NOMO-1 treated with DMSO at 0.1 percent for 48 hours (cell line): ENCODE results near the gene CASZ1.

Experiments
- DNase-seq: peaks from one replicate; lab custom pipeline; 2025; ENCODE audit not compliant: unreplicated experiment; lab: John Stamatoyannopoulos, UW

CASZ1 gene

DNA sequence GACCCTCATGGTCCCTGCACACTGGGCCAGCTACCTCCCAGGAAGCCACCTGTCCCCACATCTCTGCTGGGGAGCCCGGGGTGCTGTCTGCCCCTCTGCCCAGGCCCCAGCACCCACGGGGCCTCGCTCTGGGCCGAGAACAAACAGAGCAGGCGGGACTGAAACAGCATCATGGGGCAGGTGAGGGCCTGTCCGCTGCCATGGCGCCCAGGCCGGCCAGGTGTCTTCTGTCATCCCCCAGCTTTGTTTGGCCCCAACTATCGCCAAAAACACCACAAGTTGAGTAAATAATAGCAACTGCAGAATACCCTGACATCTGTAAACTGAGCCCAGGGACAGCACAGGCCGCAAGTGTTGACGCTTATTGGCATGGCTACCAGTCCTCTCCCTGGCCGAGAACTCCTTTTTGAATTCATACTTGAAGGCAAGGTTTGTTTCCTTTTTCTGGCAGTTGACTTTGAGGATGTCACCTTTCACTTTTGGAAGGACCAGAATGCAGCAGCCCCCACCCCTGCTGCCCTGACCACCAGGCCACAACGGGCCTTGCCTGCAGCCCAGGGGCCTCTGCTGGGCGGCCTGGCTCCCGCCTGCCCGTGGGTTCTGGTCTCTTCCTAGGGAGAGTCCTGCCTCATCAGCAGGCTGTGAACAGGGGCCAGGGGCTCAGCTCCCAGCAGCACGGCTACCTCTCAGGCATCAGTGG lies 152.7 kb downstream of the CASZ1 start:
- DNase-seq, result no peak

DNA sequence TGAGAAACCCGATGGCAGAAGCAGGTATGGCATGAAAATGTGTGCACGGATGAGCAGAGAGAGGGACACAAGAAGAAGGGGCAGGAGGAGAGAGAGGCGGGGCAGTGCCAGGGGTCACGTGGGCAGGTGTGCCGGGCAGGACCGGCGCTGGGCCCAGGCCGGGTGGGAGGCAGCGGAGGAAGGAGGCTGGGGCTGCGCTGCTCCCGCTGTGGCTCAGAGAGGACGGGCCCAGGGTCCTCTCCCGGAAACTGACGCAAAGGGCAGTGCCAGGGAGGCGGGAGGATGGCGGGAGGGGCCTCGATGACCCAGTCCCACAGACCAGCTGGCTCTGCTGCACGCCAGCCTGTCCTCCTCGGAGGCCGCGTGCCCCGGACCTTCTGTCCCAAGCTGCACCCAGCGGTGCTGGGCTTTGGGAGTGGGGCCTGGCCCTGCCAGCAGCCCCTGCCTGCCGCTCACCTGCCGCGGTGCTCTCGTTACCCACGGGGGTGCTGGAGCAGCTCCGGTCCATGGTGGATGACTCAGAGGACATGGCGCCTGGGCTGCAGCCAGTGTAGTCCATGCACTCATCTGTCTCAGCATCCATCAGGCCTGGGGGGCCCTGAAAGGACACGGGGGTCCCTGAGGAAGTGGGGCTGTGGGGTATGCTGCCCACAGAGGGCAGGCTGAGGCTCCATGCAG lies 153.9 kb downstream of the CASZ1 start:
- DNase-seq, result no peak

DNA sequence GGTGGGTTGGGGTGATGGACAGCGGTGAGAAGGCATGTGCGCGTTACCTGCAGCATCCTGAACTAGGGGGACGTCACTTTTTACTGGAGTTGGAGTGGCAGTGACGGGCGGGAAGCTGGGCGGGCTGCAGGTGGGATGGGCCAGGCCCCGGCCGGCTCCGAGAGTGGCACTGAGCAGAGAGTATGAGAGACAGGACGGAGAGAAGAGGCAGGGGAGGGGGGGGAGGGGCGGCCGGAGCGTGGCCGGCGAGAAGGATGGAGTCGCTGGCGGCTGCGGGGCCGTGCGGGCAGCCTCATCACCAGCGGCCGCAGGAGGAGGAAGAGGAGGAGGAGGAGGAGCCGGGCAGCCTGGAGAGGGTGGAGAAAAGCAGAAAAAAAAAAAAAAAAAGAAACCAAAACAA lies 154.5 kb downstream of the CASZ1 start:
- DNase-seq, result no peak

DNA sequence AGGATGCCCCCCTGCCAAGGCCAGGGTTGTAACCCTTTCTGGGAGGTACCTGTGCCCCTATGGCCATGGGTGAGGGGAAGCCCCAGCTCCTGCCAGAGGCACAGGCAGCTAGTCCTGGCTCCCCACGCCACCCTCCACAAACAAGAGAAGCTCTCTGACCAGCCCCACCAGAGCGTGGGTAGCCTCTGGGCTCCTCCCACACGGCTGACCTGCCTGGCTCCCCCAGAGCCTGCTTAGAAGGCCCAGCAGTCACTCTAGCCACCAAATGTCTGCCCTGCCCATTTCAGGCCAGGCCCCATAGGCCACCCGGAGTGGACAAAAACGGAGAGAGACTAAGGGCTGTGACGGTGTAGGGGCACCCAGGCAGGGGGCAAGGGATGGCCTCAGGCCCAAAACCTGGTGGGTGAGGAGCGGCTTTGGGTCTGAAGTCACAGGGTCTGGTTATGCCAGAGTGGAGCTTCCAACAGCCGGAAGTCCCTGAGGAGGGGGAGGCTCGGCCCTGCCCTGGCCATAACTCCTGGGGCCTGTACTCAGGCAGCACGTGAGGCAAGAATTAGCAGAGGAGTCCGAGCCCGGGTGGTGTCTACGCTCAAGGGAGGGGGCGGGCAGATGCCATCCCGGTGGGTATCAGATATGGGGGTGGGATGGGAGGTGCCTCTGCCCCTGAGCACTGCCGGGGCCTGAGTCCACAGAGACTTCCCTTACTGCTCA lies 155.4 kb downstream of the CASZ1 start:
- no peak for DNase-seq

DNA sequence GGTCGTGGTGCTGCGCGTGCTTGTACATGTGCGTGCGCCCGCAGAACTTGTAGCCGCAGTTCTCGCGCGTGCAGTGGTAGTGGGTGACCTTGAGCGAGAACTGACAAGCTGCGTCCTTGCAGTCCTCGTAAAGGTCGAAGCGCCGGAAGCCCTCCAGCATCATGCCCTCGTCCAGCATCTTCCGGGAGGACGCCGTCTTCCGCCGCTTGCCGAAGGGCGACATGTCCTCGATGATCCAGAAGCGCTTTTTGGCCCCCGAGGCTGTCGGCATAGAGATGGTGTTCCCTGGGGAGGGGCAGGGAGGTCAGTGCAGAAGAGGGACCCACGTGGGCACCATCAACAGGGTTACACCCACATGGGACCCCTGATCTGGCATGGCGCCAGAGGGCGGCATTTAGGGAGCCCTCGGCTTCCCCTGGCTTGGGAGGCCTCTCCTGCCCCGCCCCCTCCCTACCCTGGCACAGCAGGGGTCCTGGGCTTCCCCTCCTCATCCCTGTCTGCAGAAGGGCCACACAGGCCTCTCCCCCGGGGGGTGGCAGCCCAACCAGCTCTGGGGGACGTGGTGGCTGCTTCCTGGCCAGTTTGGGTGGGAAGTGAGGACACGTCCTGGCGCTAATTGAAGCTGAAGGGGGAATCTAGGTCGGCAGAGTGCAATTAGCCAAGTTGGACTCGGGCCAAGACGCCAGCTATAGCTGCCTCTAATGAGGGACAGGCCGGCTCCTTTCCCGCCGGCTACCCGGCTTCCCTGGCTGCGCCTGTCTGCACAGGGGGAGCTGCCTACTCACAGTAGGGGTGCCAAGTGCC lies 156.5 kb downstream of the CASZ1 start:
- no peak for DNase-seq

DNA sequence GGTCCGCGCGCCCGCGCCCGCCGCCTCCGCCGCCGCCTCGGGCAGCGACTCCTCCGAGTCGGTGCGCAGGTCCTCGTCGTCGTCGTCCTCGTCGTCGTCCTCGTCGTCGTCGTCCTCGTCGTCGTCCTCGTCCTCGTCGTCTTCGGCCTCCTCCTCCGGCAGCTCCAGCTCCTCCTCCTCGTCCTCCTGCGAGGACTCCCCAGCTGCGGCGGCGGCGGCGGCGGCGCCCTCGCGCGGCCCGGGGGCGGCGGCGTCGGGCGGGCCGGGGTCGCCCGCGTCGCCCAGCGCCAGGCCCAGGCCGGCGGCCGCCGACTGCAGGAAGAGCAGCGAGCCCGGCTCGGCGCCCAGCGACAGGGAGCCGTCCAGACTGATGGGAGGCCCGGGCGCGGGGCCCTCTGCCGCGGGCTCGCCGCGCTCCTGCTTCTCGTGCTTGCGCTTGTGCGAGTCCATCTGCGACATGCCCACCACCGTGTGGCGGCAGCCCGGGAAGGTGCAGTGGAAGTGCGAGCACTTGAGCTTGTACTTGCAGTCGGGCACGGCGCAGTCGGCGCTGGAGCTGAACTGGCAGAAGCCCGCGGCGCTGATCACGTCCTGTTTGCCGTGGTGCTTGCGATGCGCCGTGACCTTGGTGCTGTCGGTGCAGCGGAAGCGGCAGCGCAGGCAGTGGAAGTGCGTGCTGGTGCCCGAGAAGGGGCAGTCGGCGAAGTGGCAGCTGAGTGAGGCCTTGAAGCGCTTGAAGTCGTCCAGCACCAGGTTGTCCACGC lies 157.3 kb downstream of the CASZ1 start:
- no peak for DNase-seq

DNA sequence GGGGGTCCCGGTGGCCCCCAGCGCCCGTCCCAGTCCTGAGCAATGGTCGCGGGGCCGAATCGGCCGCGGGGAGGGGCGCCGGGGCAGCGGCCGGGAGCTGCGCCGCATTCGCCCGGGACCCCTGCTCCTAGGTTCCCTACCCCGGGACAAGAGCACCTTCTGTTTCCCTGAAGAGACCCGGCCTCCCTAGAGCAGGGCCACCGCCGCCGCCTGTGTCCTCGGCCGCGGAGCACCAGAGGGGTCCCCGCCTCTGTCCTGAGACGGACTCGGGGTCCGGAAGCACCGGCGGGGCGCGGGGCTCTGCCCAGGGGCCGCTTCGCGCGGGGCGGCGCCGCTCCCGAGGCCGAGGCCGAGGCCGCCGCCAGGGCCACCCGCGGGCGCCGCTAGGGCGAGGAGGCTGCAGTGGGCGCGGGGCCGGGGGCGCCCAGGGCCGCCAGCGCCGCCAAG lies 157.9 kb downstream of the CASZ1 start:
- DNase-seq, result no peak

DNA sequence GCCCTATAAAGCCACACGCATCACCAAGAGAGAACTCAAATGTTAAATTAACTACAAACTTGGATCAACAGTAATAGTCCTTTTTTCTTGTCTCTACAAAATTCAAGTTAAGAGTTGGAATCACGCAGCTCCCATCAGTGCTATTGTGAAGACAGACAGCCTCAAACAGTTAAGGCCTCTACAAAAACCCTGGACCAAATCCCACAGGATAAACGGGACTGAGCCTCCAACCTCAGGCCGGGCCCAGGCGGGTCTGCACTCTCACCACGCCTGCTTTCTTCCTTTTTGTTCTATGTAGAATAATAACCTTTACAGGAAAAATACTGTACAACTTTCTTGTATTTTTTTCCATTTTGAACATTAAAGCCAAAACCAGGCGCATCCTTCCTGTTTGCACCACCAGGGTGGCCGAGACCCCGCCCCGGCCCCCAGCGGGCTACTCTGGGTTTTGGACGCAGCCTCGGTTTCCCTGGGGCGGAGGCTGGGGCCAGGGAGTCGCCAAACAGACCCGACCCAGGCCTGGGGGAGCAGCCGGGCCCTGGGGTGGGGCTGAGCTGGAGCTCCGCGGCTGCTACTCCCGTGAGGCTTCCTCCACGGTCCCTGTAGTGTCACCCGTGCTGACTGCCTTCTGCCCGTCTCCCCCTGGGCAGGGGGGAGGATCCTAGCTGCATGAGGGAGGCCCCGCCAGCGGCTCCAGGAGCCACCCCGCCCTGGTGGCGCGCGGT lies 158.4 kb downstream of the CASZ1 start:
- no peak for DNase-seq

DNA sequence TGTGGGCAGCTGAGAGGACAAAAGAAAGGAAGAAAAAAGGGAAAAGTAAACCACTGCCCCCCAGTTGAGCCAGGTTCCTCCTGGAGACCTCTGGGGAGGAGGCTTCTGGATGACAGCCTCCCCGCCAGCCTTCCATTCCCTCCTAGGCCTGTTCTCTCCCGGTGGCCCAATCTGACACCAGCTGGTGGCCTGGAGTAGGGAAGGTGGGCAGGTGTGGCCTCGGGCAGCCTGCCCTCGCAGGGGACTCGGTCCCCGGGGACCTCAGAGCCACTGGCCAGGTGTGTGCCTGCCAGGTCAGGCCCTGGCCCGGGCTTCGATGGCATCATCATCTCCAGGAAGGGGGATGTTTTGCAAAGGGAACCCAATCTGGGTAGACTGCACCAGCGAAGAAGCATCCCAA lies 159.0 kb downstream of the CASZ1 start:
- no peak for DNase-seq

DNA sequence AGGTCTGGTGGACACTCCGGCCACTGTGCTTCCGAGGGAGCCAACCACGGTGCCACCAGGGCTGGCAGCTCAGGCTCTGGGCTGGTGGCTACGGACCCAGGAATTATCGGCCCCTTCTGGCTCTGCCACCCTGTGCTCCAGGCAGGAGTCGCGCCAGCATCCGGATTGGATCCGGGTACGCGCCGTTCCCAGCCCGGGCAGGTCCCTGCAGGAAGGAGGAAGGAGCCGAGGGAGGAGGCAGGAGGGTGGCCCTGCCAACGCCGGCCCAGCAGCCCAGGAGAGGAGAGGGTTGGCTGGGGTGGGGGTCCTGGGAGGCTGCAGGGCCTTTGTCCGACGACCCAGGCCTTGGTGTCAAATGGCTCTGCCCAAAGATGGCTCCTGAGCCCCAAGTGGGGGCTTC lies 160.5 kb downstream of the CASZ1 start:
- no peak for DNase-seq

DNA sequence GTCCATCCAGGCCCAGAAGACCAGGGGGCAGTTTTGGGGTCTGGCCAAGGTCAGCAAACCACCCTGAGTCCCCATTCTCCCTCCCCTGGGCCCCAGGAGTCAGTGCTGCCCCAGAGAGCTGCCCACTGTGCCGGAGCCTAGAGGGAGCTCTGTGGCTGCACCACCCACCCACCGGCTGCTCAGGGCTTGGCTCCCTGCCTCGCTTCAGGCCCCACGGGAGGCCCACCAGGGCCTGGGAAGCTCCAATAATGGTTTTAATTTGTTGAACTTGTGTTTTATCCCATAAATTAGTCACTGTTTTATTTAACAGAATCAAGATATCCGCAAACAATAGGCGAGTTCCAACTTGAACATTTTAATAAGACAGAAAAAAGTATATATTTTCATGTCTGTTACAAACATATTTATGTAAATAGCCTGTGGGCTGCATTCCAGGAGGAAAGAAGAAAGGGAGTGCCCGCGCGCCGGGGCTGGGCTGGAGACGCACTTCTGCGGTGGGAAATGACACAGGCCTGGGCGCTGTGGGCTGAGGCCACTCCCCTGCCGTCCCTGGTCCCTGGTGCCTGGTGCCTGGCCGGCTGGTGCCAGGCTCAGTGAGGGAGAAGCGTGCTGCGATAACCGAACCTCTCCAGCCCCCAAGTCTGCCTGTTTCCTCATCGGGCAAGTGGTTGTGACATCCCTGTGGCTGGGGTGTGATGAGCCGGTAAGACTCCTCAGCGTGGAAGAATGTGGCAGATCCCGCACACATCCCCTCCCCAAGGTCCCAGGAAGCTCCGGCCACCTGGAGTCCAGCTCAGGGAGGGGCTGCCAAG lies 161.2 kb downstream of the CASZ1 start:
- DNase-seq, result no peak

DNA sequence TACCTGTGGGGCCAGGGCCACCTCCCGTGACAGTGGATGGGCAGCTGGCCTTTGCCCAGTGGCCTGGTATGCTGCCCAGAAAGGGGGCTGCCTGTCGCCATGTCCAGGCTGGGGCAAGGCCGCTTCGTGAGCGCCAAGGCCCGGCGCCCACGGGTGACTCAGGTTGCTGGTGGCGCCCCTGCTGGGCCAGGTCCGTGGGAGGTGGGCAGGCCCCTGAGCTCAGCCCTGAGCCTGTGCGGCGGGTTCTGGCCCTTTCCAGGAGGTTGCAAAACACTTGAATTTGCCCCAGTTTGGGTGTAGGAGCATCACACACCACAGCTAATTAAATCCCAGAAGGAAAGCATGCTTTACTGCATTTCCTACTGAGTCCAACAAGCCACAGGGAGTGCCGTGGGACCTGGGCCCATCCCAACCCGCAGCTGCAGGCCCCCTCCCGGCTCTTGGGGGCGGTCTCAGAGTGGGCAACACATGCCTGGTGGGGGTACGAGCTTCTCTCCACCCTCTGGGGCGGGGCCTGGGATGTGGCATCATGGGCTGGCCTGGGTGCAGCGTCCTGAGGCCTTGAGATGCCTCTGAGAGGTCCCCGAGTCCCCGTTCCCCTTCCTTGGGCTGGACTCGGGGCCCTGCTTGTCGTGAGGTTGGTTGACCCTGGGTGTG lies 161.9 kb downstream of the CASZ1 start:
- DNase-seq, result no peak

DNA sequence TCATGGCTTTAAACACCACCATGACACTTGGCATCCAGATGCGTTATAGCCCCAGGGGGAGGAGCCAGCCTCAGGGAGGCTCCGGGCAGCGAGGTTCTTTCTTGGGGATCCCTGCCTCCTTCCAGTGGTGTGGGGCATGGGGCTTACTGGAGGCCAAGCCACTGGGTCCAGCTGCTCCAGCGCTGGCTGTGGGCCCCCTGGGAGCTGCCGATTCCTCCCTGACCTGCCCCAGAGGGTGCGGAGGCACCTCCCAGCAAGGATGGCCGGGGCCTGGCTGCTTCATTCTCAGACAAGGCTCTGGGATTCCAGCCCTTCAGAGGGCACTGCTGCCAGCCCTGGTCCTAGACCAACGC lies 162.4 kb downstream of the CASZ1 start:
- DNase-seq, result no peak

DNA sequence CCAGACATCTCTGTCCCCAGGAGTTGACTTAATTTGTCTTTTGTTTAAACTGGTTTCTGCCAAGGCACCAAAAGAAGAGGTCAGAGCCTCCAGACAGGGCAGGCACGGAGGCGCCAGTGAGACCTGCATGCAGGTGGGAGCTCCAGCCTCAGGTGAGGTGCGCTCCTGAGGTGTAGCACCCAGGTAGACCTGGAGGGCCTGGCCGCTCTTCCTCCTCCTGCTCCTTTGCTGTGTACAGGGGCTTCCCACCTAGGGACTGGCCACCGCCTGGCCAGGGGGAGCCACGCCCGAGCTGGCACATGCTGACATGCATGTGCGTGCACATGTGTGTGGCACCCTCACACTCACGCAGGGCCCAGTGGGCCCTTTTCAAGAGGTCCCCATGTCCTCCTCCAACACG lies 163.0 kb downstream of the CASZ1 start:
- DNase-seq, result no peak

DNA sequence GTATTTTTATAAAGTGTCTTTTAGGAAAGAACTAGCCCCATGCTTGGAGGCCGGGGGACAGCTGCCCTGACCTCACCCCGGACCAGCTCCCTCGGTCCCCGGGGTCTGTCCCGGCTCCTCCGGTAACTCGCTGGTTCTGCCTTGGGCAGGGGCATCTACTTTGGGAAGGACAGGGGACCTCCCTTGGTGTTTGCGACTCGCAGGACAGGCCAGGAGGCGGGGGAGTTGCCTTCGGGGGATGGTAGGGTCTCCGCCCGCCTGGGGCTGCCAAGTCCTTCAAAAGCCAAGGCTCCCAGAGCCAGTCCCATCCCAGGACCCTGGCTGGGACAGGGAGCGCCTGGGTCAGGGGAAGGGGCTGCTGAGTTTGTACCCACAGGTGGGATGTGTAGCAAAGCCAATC lies 163.8 kb downstream of the CASZ1 start:
- no peak for DNase-seq

DNA sequence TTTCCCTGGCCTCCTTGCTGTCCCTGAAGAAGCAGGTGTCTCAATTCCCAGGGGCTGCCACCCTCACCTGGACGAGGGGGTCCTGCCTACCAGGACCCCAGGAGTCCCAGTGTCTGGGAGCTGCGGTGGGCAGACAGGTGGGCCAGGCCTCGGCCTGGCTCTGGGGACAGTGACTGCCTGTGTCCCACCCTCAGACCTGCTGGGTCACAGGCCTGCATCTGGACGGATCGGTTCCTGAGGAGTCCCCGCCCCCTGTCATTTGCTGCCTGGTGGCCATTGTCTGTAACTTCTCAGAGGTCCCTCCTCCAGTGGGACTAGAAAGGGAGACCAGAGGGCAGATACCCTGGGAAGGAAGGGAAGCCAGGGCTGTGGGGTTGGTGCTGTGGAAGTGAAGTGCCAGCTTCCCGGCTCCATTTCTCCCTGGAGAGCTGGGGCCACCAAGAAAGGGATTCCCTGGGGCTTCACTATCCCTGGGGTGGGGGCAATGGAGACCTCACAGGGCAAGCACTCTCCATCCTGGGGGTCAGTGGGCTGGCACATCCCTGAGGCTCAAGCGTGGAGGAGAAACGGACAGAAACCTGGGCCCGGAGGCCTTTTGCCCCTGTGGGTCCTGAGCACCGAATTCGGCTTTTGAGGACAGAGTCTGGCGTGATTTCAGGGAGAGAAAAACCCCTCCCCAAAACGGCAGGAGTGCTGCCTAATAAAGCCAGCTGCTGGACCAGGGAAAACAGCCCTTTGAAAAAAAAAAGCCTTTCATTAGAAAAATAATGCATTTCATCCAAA lies 164.4 kb downstream of the CASZ1 start:
- DNase-seq, result no peak

DNA sequence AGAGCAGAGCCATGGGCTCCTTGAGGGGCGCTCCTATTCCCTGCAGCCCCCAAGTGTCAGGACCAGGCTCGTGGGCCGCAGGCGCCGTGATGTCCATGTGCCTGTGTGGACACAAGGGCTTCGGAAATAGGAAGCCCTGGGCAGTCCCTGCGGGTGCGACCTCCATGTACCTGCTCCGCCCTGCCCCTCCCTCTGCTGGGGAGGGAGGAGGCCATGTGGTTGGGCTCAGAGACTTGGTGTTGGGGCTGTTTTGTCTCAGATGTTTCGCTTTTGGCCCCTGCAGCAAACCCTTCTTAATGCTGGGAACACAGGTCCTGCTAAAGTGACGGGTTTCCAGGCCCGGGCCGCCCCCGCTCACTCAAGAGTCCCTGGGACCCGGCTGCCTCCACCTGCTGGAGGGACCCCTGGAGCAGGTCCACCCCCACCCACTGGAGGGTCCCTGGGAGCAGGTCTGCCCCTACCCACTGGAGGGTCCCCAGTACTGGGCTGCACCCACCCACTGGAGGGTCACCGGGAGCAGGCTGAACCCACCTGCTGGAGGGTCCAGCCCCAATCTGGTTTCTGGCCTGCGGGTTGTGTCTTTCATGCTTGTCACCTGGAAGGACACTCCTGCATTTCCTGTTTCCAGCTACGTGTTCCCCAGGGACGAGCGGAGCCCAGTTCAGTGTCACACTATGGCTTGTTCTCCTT lies 165.2 kb downstream of the CASZ1 start:
- DNase-seq, result no peak
